A549 (cell line): ENCODE results near the gene RELN.

Experiments used
- BHLHE40 ChIP-seq: IDR thresholded peaks from 2 replicates; pipeline ENCODE4 v1.6.1; 2012; ENCODE audit warnings: low read depth, low read length, inconsistent platforms
- CHD4 ChIP-seq: fragments of 200-600 bp; sonication (generic); IDR thresholded peaks from 2 replicates; pipeline ENCODE4 v1.6.1; 2016; ENCODE audit warnings: antibody characterized with exemption, mild to moderate bottlenecking, borderline replicate concordance
- CTCF ChIP-seq: fragments of >200 bp; sonication (Bioruptor Twin); formaldehyde crosslinking; IDR thresholded peaks from 3 replicates; pipeline ENCODE4 v1.5.1; 2016
- E2F6 ChIP-seq: IDR thresholded peaks from 2 replicates; pipeline ENCODE4 v1.6.1; 2012; ENCODE audit warnings: low read depth, borderline replicate concordance
- EP300 ChIP-seq, 2 experiments: fragments of >200 bp; sonication (Bioruptor Twin); formaldehyde crosslinking; IDR thresholded peaks; 2 replicates in 1 of 2; 3 replicates in 1 of 2; pipeline ENCODE4 v1.6.1; 2016 to 2017
- ESRRA ChIP-seq: fragments of 150-350 bp; IDR thresholded peaks from 2 replicates; pipeline ENCODE4 v1.6.1; 2014; ENCODE audit warnings: mild to moderate bottlenecking, low read length, borderline replicate concordance
- KDM1A ChIP-seq: fragments of 200-600 bp; sonication (generic); IDR thresholded peaks from 2 replicates; pipeline ENCODE4 v1.6.1; 2016; ENCODE audit warnings: low read depth, mild to moderate bottlenecking
- MAFK ChIP-seq: fragments of 450-650 bp; IDR thresholded peaks from 2 replicates; pipeline ENCODE4 v1.6.1; 2014; ENCODE audit not compliant: partially characterized antibody
- POLR2AphosphoS2 ChIP-seq: conservative IDR thresholded peaks from 2 replicates; pipeline ENCODE4 v1.6.1; 2012; ENCODE audit warnings: low read length, improper control_type of control experiment, inconsistent platforms
- TF ChIP-seq, protein P1 (sequence below): fragments of 200-600 bp; sonication (generic); IDR thresholded peaks from 2 replicates; pipeline ENCODE4 v1.6.1; 2016; ENCODE audit warnings: antibody characterized with exemption, mild to moderate bottlenecking, moderate library complexity
- TF ChIP-seq, protein P2 (sequence below): IDR thresholded peaks from 2 replicates; pipeline ENCODE4 v1.6.1; 2012

DNA sequence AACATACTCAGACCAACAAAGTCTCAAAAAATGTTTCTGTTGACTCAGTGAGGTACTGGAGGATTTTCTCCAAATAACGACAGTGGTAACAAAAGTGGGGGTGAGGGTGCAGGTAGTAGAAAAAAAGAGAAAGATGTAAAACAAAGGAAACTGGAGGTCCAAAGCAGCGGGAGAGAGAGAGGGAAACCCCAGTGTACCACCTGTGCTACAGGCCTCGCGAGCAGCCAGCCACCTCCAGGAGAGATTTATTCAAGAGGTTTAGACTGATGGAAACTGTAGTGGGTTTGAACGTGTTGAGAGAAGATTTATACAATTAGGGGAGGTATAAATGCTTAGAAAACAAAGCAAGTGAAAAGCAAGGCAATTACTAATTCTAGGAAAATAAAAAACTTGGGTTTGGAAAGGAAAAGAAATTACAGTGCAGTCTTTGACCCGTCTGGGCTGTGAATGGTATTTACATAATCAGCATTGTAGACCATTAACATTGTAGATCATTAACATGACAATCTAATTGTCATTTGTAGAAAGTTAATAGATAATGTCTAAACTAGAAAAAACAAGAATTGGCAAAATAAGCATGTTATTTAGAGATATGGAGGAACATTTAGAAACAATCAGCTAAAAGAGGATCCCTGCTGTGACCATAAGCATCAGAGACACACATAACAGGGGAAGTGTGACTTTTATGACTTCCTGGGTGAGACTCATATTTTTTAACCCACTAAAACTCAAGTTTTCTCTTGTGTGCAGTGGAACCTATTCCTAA is 180.0 kb downstream of the RELN start:
- TF ChIP-seq BHLHE40 (no peak), CHD4 (no peak), E2F6 (no peak), CTCF (no peak), KDM1A (no peak), ESRRA (no peak), EP300 (IDR thresholded peaks at IDR 0.05) (no peak), MAFK (no peak), POLR2AphosphoS2 (no peak)
- TF ChIP-seq, protein P1, sequence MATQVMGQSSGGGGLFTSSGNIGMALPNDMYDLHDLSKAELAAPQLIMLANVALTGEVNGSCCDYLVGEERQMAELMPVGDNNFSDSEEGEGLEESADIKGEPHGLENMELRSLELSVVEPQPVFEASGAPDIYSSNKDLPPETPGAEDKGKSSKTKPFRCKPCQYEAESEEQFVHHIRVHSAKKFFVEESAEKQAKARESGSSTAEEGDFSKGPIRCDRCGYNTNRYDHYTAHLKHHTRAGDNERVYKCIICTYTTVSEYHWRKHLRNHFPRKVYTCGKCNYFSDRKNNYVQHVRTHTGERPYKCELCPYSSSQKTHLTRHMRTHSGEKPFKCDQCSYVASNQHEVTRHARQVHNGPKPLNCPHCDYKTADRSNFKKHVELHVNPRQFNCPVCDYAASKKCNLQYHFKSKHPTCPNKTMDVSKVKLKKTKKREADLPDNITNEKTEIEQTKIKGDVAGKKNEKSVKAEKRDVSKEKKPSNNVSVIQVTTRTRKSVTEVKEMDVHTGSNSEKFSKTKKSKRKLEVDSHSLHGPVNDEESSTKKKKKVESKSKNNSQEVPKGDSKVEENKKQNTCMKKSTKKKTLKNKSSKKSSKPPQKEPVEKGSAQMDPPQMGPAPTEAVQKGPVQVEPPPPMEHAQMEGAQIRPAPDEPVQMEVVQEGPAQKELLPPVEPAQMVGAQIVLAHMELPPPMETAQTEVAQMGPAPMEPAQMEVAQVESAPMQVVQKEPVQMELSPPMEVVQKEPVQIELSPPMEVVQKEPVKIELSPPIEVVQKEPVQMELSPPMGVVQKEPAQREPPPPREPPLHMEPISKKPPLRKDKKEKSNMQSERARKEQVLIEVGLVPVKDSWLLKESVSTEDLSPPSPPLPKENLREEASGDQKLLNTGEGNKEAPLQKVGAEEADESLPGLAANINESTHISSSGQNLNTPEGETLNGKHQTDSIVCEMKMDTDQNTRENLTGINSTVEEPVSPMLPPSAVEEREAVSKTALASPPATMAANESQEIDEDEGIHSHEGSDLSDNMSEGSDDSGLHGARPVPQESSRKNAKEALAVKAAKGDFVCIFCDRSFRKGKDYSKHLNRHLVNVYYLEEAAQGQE: no peak
- TF ChIP-seq, protein P2, sequence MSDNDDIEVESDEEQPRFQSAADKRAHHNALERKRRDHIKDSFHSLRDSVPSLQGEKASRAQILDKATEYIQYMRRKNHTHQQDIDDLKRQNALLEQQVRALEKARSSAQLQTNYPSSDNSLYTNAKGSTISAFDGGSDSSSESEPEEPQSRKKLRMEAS: no peak
